Measurements from ENCODE around the gene SDK1.
"Not testable (repeated sequence)": the region's sequence is repeated elsewhere in the genome, so short reads cannot be mapped to it uniquely, and the experiment has no call there.

The SDK1 gene

DNA sequence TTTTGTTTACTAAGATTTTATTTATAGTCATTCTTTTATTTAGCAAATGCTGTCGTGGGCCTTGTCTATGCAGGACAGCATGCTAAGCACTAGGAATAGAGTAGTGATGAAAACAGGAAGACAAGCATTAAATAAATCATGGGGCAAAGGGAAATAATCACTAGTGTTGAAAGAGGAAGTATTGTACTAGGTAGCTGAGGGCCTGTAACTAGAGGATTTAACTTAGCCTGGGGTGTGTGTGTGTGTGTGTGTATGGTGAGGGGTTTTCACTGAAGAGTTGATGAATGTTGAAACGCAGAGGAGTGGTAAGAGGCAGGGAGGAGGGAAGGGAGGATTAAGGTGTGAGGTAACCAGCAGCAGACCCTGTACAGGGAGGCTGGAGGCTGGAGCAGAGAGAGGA is 446.4 kb downstream of the SDK1 start:
- H3K27ac ChIP-seq (ENCODE audit: low read depth, low read length): no peak overlapping the region
- no peak overlapping the region for H3K4me3 ChIP-seq (ENCODE audit: low read depth in 1 of 5, low read length in 5 of 5)
- no peaks in the 10 kb centered on the region for H3K4me1 ChIP-seq (ENCODE audit: control insufficient read depth in 5 of 5, insufficient read depth in 5 of 5, low read length in 5 of 5)
- H3K9ac ChIP-seq (ENCODE audit: low read length in 5 of 5): no peak overlapping the region
- no peaks in the 10 kb centered on the region for H3K27me3 ChIP-seq (ENCODE audit: control insufficient read depth in 5 of 5, insufficient read depth in 4 of 5, low read length in 5 of 5)
- no peaks in the 10 kb centered on the region for H3K36me3 ChIP-seq (ENCODE audit: control insufficient read depth in 5 of 5, insufficient read depth in 5 of 5, low read length in 5 of 5)
- H3K9me3 ChIP-seq (ENCODE audit: control insufficient read depth in 5 of 5, low read length in 5 of 5): no peaks in the 10 kb centered on the region

GRCh38 chr7:3748389-3748788 is 447.3 kb downstream of the SDK1 start:
- Histone ChIP-seq H3K4me3 (ENCODE audit: low read depth in 1 of 5, low read length in 5 of 5) (no peak overlapping the region), H3K4me1 (ENCODE audit: control insufficient read depth in 5 of 5, insufficient read depth in 5 of 5, low read length in 5 of 5) (no peaks in the 10 kb centered on the region), H3K36me3 (ENCODE audit: control insufficient read depth in 5 of 5, insufficient read depth in 5 of 5, low read length in 5 of 5) (no peaks in the 10 kb centered on the region), H3K9ac (ENCODE audit: low read length in 5 of 5) (no peak overlapping the region), H3K27ac (ENCODE audit: low read depth, low read length) (no peak overlapping the region), H3K27me3 (ENCODE audit: control insufficient read depth in 5 of 5, insufficient read depth in 4 of 5, low read length in 5 of 5) (no peaks in the 10 kb centered on the region), H3K9me3 (ENCODE audit: control insufficient read depth in 5 of 5, low read length in 5 of 5) (no peaks in the 10 kb centered on the region)

GRCh38 chr7:3753868-3754267 is 452.8 kb downstream of the SDK1 start:
- Histone ChIP-seq H3K9me3 (ENCODE audit: control insufficient read depth in 5 of 5, low read length in 5 of 5) (no peaks in the 10 kb centered on the region), H3K4me1 (ENCODE audit: control insufficient read depth in 5 of 5, insufficient read depth in 5 of 5, low read length in 5 of 5) (peaks cover 0 to 9% (median 0%) of the 10 kb centered on the region in 5 donors), H3K36me3 (ENCODE audit: control insufficient read depth in 5 of 5, insufficient read depth in 5 of 5, low read length in 5 of 5) (no peaks in the 10 kb centered on the region), H3K27ac (ENCODE audit: low read depth, low read length) (no peak overlapping the region), H3K9ac (ENCODE audit: low read length in 5 of 5) (no peak overlapping the region), H3K4me3 (ENCODE audit: low read depth in 1 of 5, low read length in 5 of 5) (no peak overlapping the region), H3K27me3 (ENCODE audit: control insufficient read depth in 5 of 5, insufficient read depth in 4 of 5, low read length in 5 of 5) (no peaks in the 10 kb centered on the region)

- peaks cover 0 to 9% (median 0%) of the 10 kb centered on the region in 5 donors for H3K4me1 ChIP-seq (ENCODE audit: control insufficient read depth in 5 of 5, insufficient read depth in 5 of 5, low read length in 5 of 5)
- no peak overlapping the region for H3K27ac ChIP-seq (ENCODE audit: low read depth, low read length)
- no peaks in the 10 kb centered on the region for H3K9me3 ChIP-seq (ENCODE audit: control insufficient read depth in 5 of 5, low read length in 5 of 5)
- peak overlapping the region in 1 of 5 donors; percentile 10 for H3K9ac ChIP-seq (ENCODE audit: low read length in 5 of 5)
- no peaks in the 10 kb centered on the region for H3K36me3 ChIP-seq (ENCODE audit: control insufficient read depth in 5 of 5, insufficient read depth in 5 of 5, low read length in 5 of 5)
- no peaks in the 10 kb centered on the region for H3K27me3 ChIP-seq (ENCODE audit: control insufficient read depth in 5 of 5, insufficient read depth in 4 of 5, low read length in 5 of 5)
- H3K4me3 ChIP-seq (ENCODE audit: low read depth in 1 of 5, low read length in 5 of 5): peak overlapping the region in 3 of 5 donors; percentile 17 to 48 (median 30)
These were observed 453.7 kb downstream of the SDK1 start for GRCh38 chr7:3754493-3755341.

DNA sequence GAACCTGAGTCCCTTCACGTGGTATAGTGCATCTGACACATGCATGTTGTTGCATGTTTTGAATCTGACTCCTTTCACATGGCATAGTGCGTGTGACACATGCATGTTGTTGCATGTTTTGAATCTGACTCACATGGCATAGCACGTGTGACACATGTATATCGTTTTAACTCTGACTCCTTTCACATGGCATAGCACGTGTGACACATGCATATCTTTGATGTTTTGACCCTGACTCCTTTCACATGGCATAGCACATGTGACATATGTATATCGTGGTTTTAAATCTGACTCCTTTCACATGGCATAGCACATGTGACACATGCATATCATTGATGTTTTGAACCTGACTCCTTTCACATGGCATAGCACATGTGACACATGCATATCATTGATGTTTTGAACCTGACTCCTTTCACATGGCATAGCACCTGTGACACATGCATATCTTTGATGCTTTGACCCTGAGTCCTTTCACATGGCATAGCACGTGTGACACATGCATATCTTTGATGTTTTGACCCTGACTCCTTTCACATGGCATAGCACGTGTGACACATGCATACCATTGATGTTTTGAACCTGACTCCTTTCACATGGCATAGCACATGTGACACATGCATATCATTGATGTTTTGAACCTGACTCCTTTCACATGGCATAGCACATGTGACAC is 454.9 kb downstream of the SDK1 start:
- not testable (repeated sequence) for H3K9ac ChIP-seq (ENCODE audit: low read length in 5 of 5); H3K9me3 ChIP-seq (ENCODE audit: control insufficient read depth in 5 of 5, low read length in 5 of 5); H3K27ac ChIP-seq (ENCODE audit: low read depth, low read length); H3K4me1 ChIP-seq (ENCODE audit: control insufficient read depth in 5 of 5, insufficient read depth in 5 of 5, low read length in 5 of 5); H3K36me3 ChIP-seq (ENCODE audit: control insufficient read depth in 5 of 5, insufficient read depth in 5 of 5, low read length in 5 of 5); H3K4me3 ChIP-seq (ENCODE audit: low read depth in 1 of 5, low read length in 5 of 5); H3K27me3 ChIP-seq (ENCODE audit: control insufficient read depth in 5 of 5, insufficient read depth in 4 of 5, low read length in 5 of 5)

DNA sequence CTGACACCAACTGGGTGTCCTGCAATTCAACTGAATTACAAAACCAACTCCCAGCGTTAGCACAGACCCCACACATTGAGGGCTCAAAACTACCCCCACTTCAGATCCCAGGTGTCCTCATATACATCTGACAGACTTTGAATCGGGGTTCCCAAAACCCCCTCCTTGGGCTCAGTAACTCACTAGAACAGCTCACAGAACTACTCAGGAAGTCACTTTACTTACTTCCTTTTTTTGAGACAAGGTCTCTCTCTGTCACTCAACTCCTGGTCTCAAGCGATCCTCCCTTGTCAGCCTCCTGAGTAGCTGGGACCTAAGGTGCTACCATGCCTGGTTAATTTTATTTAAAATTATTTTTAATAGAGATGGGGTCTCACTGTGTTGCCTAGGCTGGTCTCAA is 456.0 kb downstream of the SDK1 start:
- Histone ChIP-seq H3K4me3 (ENCODE audit: low read depth in 1 of 5, low read length in 5 of 5) (no peak overlapping the region), H3K27ac (ENCODE audit: low read depth, low read length) (no peak overlapping the region), H3K27me3 (ENCODE audit: control insufficient read depth in 5 of 5, insufficient read depth in 4 of 5, low read length in 5 of 5) (no peaks in the 10 kb centered on the region), H3K4me1 (ENCODE audit: control insufficient read depth in 5 of 5, insufficient read depth in 5 of 5, low read length in 5 of 5) (peaks cover 0 to 9% (median 0%) of the 10 kb centered on the region in 5 donors), H3K9ac (ENCODE audit: low read length in 5 of 5) (no peak overlapping the region), H3K36me3 (ENCODE audit: control insufficient read depth in 5 of 5, insufficient read depth in 5 of 5, low read length in 5 of 5) (no peaks in the 10 kb centered on the region), H3K9me3 (ENCODE audit: control insufficient read depth in 5 of 5, low read length in 5 of 5) (no peaks in the 10 kb centered on the region)

- Histone ChIP-seq H3K27me3 (ENCODE audit: control insufficient read depth in 5 of 5, insufficient read depth in 4 of 5, low read length in 5 of 5) (no peaks in the 10 kb centered on the region), H3K4me1 (ENCODE audit: control insufficient read depth in 5 of 5, insufficient read depth in 5 of 5, low read length in 5 of 5) (no peaks in the 10 kb centered on the region), H3K4me3 (ENCODE audit: low read depth in 1 of 5, low read length in 5 of 5) (no peak overlapping the region), H3K9me3 (ENCODE audit: control insufficient read depth in 5 of 5, low read length in 5 of 5) (no peaks in the 10 kb centered on the region), H3K9ac (ENCODE audit: low read length in 5 of 5) (no peak overlapping the region), H3K36me3 (ENCODE audit: control insufficient read depth in 5 of 5, insufficient read depth in 5 of 5, low read length in 5 of 5) (no peaks in the 10 kb centered on the region), H3K27ac (ENCODE audit: low read depth, low read length) (no peak overlapping the region)
These were observed 459.6 kb downstream of the SDK1 start for GRCh38 chr7:3760651-3761050.

GRCh38 chr7:3762146-3762831 is 461.2 kb downstream of the SDK1 start:
- H3K9ac ChIP-seq (ENCODE audit: low read length in 5 of 5): no peak overlapping the region
- H3K27ac ChIP-seq (ENCODE audit: low read depth, low read length): no peak overlapping the region
- no peaks in the 10 kb centered on the region for H3K4me1 ChIP-seq (ENCODE audit: control insufficient read depth in 5 of 5, insufficient read depth in 5 of 5, low read length in 5 of 5)
- H3K4me3 ChIP-seq (ENCODE audit: low read depth in 1 of 5, low read length in 5 of 5): no peak overlapping the region
- H3K9me3 ChIP-seq (ENCODE audit: control insufficient read depth in 5 of 5, low read length in 5 of 5): no peaks in the 10 kb centered on the region
- no peaks in the 10 kb centered on the region for H3K36me3 ChIP-seq (ENCODE audit: control insufficient read depth in 5 of 5, insufficient read depth in 5 of 5, low read length in 5 of 5)
- no peaks in the 10 kb centered on the region for H3K27me3 ChIP-seq (ENCODE audit: control insufficient read depth in 5 of 5, insufficient read depth in 4 of 5, low read length in 5 of 5)

GRCh38 chr7:3767917-3768777 is 467.1 kb downstream of the SDK1 start:
- Histone ChIP-seq H3K9ac (ENCODE audit: low read length in 5 of 5) (no peak overlapping the region), H3K4me3 (ENCODE audit: low read depth in 1 of 5, low read length in 5 of 5) (no peak overlapping the region), H3K36me3 (ENCODE audit: control insufficient read depth in 5 of 5, insufficient read depth in 5 of 5, low read length in 5 of 5) (no peaks in the 10 kb centered on the region), H3K27ac (ENCODE audit: low read depth, low read length) (no peak overlapping the region), H3K9me3 (ENCODE audit: control insufficient read depth in 5 of 5, low read length in 5 of 5) (no peaks in the 10 kb centered on the region), H3K27me3 (ENCODE audit: control insufficient read depth in 5 of 5, insufficient read depth in 4 of 5, low read length in 5 of 5) (no peaks in the 10 kb centered on the region), H3K4me1 (ENCODE audit: control insufficient read depth in 5 of 5, insufficient read depth in 5 of 5, low read length in 5 of 5) (no peaks in the 10 kb centered on the region)

Data from subcutaneous abdominal adipose tissue (tissue), 5 donors.